Progenitor cell of endocrine pancreas (in vitro differentiated cells): Measurements from ENCODE around the gene FRMD4B. TPM values are rescaled to one million over a fixed set of nuclear protein-coding genes. Genes with fewer than 3 reads are reported as not detected.
A peak's percentile ranks its signal among the peaks of the same experiment; 100 is the strongest.

Experiments
- DNase-seq: peaks from one replicate; pipeline ENCODE4 v3.0.0; 2021; ENCODE audit warnings: low spot score; ENCODE audit not compliant: unreplicated experiment
- H3K27ac Mint-ChIP-seq: 2 replicates; pipeline ENCODE4 v1.8.0; 2021; ENCODE audit warnings: mild to moderate bottlenecking, moderate library complexity, mixed read lengths
- H3K27me3 Mint-ChIP-seq: 2 replicates; pipeline ENCODE4 v1.8.0; 2021; ENCODE audit warnings: mixed read lengths
- H3K36me3 Mint-ChIP-seq: 2 replicates; pipeline ENCODE4 v1.8.0; 2022; ENCODE audit warnings: mixed read lengths; ENCODE audit not compliant: insufficient read depth
- H3K4me1 Mint-ChIP-seq: 2 replicates; pipeline ENCODE4 v1.8.0; 2021; ENCODE audit warnings: low read depth, mixed read lengths
- H3K4me3 Mint-ChIP-seq: 2 replicates; pipeline ENCODE4 v1.8.0; 2021; ENCODE audit warnings: low read depth, mild to moderate bottlenecking, moderate library complexity, mixed read lengths
- H3K9me3 Mint-ChIP-seq: 2 replicates; pipeline ENCODE4 v1.8.0; 2021; ENCODE audit warnings: low read depth, mixed read lengths
- CTCF ChIP-seq: fragments of 200-600 bp; sonication (generic); IDR thresholded peaks from one replicate; pipeline ENCODE4 v1.5.0; 2021; ENCODE audit warnings: antibody characterized with exemption, mild to moderate bottlenecking; ENCODE audit not compliant: unreplicated experiment
- total RNA-seq: library from RNA; stranded (reverse); gene quantifications from 2 replicates; pipeline ENCODE4 v1.2.1, GENCODE V29; 2021

The FRMD4B gene
- total RNA-seq, 1 donor from 2014 or later, result 41.6 TPM

- H3K36me3 Mint-ChIP-seq, result peaks cover 5% of the 10 kb centered on the region
- H3K27ac Mint-ChIP-seq, result peak overlapping the region; percentile 73
- H3K4me1 Mint-ChIP-seq, result peaks cover 9% of the 10 kb centered on the region
- H3K9me3 Mint-ChIP-seq, result no peaks in the 10 kb centered on the region
- no peak for TF ChIP-seq CTCF
- DNase-seq, result no peak
- no peak overlapping the region for H3K4me3 Mint-ChIP-seq
- no peaks in the 10 kb centered on the region for H3K27me3 Mint-ChIP-seq
Measured at GRCh38 chr3:69232482-69232881, 153.4 kb downstream of the FRMD4B start.

- no peaks in the 10 kb centered on the region for H3K27me3 Mint-ChIP-seq
- no peak for TF ChIP-seq CTCF
- H3K9me3 Mint-ChIP-seq, result no peaks in the 10 kb centered on the region
- DNase-seq, result no peak
- H3K27ac Mint-ChIP-seq, result peak overlapping the region; percentile 73
- peaks cover 10% of the 10 kb centered on the region for H3K4me1 Mint-ChIP-seq
- H3K4me3 Mint-ChIP-seq, result no peak overlapping the region
- peaks cover 5% of the 10 kb centered on the region for H3K36me3 Mint-ChIP-seq
Measured at GRCh38 chr3:69231929-69232440, 153.9 kb downstream of the FRMD4B start.

- Mint-ChIP-seq H3K9me3 (no peaks in the 10 kb centered on the region), H3K27ac (no peak overlapping the region), H3K4me1 (peaks cover 2% of the 10 kb centered on the region), H3K36me3 (peaks cover 9% of the 10 kb centered on the region), H3K4me3 (no peak overlapping the region), H3K27me3 (no peaks in the 10 kb centered on the region)
- DNase-seq, result no peak
- no peak for TF ChIP-seq CTCF
Measured at GRCh38 chr3:69226071-69226470, 159.8 kb downstream of the FRMD4B start.

- TF ChIP-seq CTCF, result no peak
- no peaks in the 10 kb centered on the region for H3K4me1 Mint-ChIP-seq
Measured at GRCh38 chr3:69219101-69219708, 166.7 kb downstream of the FRMD4B start.

GRCh38 chr3:69218079-69218478 is 167.8 kb downstream of the FRMD4B start:
- H3K36me3 Mint-ChIP-seq, result peaks cover 29% of the 10 kb centered on the region
- H3K27me3 Mint-ChIP-seq, result no peaks in the 10 kb centered on the region
- DNase-seq, result no peak
- peaks cover 1% of the 10 kb centered on the region for H3K4me1 Mint-ChIP-seq
- no peak overlapping the region for H3K4me3 Mint-ChIP-seq
- H3K9me3 Mint-ChIP-seq, result peaks cover 2% of the 10 kb centered on the region
- H3K27ac Mint-ChIP-seq, result no peak overlapping the region
- no peak for TF ChIP-seq CTCF

More at GRCh38 chr3:69219101-69219708, 166.7 kb downstream of the FRMD4B start:
- no peak overlapping the region for H3K4me3 Mint-ChIP-seq
- H3K36me3 Mint-ChIP-seq, result peaks cover 26% of the 10 kb centered on the region
- H3K9me3 Mint-ChIP-seq, result peaks cover 2% of the 10 kb centered on the region
- H3K27me3 Mint-ChIP-seq, result no peaks in the 10 kb centered on the region
- H3K27ac Mint-ChIP-seq, result no peak overlapping the region
- no peak for DNase-seq
